GM18868 (cell line): ENCODE measurements around the gene MAP1LC3B2.

Experiments
- ATAC-seq: cut with Tn5 transposase; IDR thresholded peaks from one replicate; pipeline ENCODE4 v1.9.1; 2021; ENCODE audit warnings: mild to moderate bottlenecking, moderate library complexity; ENCODE audit not compliant: unreplicated experiment

MAP1LC3B2 gene

GRCh38 chr12:116591855-116592637, 32.9 kb downstream of the MAP1LC3B2 start:
- ATAC-seq = no peak

GRCh38 chr12:116592731-116593130, 33.5 kb downstream of the MAP1LC3B2 start:
- no peak for ATAC-seq

GRCh38 chr12:116594325-116595038, 35.3 kb downstream of the MAP1LC3B2 start:
- ATAC-seq = no peak

- ATAC-seq = no peak
Measured at GRCh38 chr12:116595186-116595585, 36.0 kb downstream of the MAP1LC3B2 start.

- ATAC-seq = no peak
Measured at GRCh38 chr12:116595672-116596071, 36.5 kb downstream of the MAP1LC3B2 start.

- ATAC-seq = no peak
Measured at GRCh38 chr12:116597886-116598285, 38.7 kb downstream of the MAP1LC3B2 start.

- ATAC-seq = no peak
Measured at GRCh38 chr12:116598311-116599284, 39.4 kb downstream of the MAP1LC3B2 start.

GRCh38 chr12:116599285-116600136, 40.3 kb downstream of the MAP1LC3B2 start:
- no peak for ATAC-seq

GRCh38 chr12:116600959-116601918, 42.1 kb downstream of the MAP1LC3B2 start:
- ATAC-seq = no peak

- no peak for ATAC-seq
Measured at GRCh38 chr12:116601933-116602810, 43.0 kb downstream of the MAP1LC3B2 start.

- ATAC-seq = no peak
Measured at GRCh38 chr12:116603546-116604177, 44.5 kb downstream of the MAP1LC3B2 start.

GRCh38 chr12:116604178-116604895, 45.2 kb downstream of the MAP1LC3B2 start:
- ATAC-seq = no peak

- no peak for ATAC-seq
Measured at GRCh38 chr12:116604951-116605641, 45.9 kb downstream of the MAP1LC3B2 start.

GRCh38 chr12:116606397-116606796, 47.2 kb downstream of the MAP1LC3B2 start:
- no peak for ATAC-seq

- no peak for ATAC-seq
Measured at GRCh38 chr12:116607039-116607438, 47.9 kb downstream of the MAP1LC3B2 start.
